ENCODE data around the gene DZANK1. TPM values are rescaled to one million over a fixed set of nuclear protein-coding genes. Genes with fewer than 3 reads are reported as not detected.
"Not testable (repeated sequence)": the region's sequence is repeated elsewhere in the genome, so short reads cannot be mapped to it uniquely, and the experiment has no call there.

DZANK1 gene
- total RNA-seq, 4 donors from 2014 or later, result 1.4 to 2.5 (median 2.1) TPM

GRCh38 chr20:18506744-18507143 lies 39.9 kb upstream of the DZANK1 start:
- no peak for TF ChIP-seq CTCF (IDR thresholded peaks at IDR 0.05)
- ATAC-seq (ENCODE audit: low FRiP score) (no peak), DNase-seq (ENCODE audit: low spot score) (no peak)

- no peak for TF ChIP-seq CTCF (IDR thresholded peaks at IDR 0.05)
- no peak for DNase-seq (ENCODE audit: low spot score)
- ATAC-seq (ENCODE audit: low FRiP score), result no peak
These were observed 37.7 kb upstream of the DZANK1 start for GRCh38 chr20:18504479-18505060.

- DNase-seq (ENCODE audit: low spot score); ATAC-seq (ENCODE audit: low FRiP score): not testable (repeated sequence)
These were observed 34.8 kb upstream of the DZANK1 start for GRCh38 chr20:18501672-18502071.

GRCh38 chr20:18497603-18498002 lies 30.8 kb upstream of the DZANK1 start:
- TF ChIP-seq CTCF (IDR thresholded peaks at IDR 0.05), result no peak
- DNase-seq (ENCODE audit: low spot score) (no peak), ATAC-seq (ENCODE audit: low FRiP score) (no peak)

GRCh38 chr20:18496740-18497592 lies 30.1 kb upstream of the DZANK1 start, which contains the start of gene RBBP9:
Gene RBBP9, minus strand, starts transcription at chr20:18497225. Its CDS starts 58 bp downstream, at chr20:18497167.
- ATAC-seq (ENCODE audit: low FRiP score) (peak; percentile 99), DNase-seq (ENCODE audit: low spot score) (peak; percentile 50)
- TF ChIP-seq CTCF (IDR thresholded peaks at IDR 0.05), result no peak

- no peak for ATAC-seq (ENCODE audit: low FRiP score)
- TF ChIP-seq CTCF (IDR thresholded peaks at IDR 0.05), result no peak
These were observed 29.2 kb upstream of the DZANK1 start for GRCh38 chr20:18496042-18496441.

GRCh38 chr20:18488301-18488700 lies 21.5 kb upstream of the DZANK1 start:
- no peak for DNase-seq (ENCODE audit: low spot score)
- ATAC-seq (ENCODE audit: low FRiP score), result no peak
- TF ChIP-seq CTCF (IDR thresholded peaks at IDR 0.05), result no peak

More at GRCh38 chr20:18496042-18496441, 29.2 kb upstream of the DZANK1 start:
- no peak for DNase-seq (ENCODE audit: low spot score)

Data from omental fat pad (tissue), 4 donors.